OCI-M2 (cell line): Measurements from ENCODE around the gene THSD8.

Experiments used
- DNase-seq: peaks from one replicate; lab custom pipeline; 2025; ENCODE audit not compliant: unreplicated experiment; lab: John Stamatoyannopoulos, UW

Gene THSD8

GRCh38 chr19:12847159-12848139 is 45.6 kb downstream of the THSD8 start:
- DNase-seq, result no peak
